ENCODE results near the gene BFSP2. TPM values are rescaled to one million over a fixed set of nuclear protein-coding genes. Genes with fewer than 3 reads are reported as not detected.

The BFSP2 gene
- total and polyA plus RNA-seq, 2 of the 4 experiments (the other 2 are of a cell fraction): not detected

DNA sequence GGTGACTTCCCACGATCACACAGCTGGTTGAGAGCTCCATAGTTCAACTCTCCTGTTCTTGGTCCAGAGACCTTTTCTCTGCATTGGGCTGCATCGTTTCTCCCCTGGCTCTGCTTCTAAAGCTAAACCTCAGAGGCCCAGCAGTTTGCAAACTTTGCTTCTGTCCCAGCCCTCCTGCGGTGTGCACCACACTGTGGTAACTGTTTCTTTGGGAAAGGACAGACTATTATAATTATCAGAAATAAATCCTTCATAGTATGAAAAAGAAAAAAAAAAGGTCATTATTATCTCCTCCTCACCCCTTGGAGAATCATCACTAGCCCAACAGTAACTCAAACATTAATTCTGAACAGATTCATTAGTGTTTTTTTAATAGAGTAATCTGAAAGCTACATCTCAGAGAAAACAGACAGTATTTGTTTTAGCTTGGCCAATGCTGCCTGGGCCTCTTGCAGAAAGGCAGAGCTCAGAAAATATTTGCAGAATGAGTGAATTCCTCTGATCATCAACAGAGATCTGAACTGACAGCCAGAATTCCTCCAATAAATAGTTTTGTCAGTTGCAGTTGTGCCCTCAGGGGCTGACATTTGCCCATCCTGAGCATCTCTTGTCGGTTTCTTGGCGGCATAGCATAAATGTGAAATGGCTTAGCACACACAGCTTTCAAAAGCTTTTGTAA lies 52.9 kb downstream of the BFSP2 start:
- H4K91ac ChIP-seq (ENCODE audit: insufficient read depth, low read depth, low read length): no peak overlapping the region
- H3K4me2 ChIP-seq (ENCODE audit: low read depth, low read length): no peak overlapping the region
- H2BK120ac ChIP-seq (ENCODE audit: low read depth, low read length): no peak overlapping the region
- WGBS, 2 experiments (ENCODE audit: extremely low coverage in 2 of 2, insufficient read length in 1 of 2): no CpG with 5 or more reads among the region's 5 CpGs
- CTCF ChIA-PET: interaction anchor here (0.6 to 1.0 kb wide), 2 partner anchors 12 to 185 kb away, joined by 3 read pairs; no protein-coding TSS in a partner anchor
- no peak overlapping the region for H2AFZ ChIP-seq (replicated peaks; ENCODE audit: low read length, poor library complexity)
- no peak overlapping the region for H2BK15ac ChIP-seq (ENCODE audit: low read depth, low read length)
- no peaks in the 10 kb centered on the region for H3K9me3 ChIP-seq (ENCODE audit: control insufficient read depth, insufficient read depth, low read length)
- no peak overlapping the region for H3K4me3 ChIP-seq (ENCODE audit: insufficient read depth, low read depth, low read length)
- no peaks in the 10 kb centered on the region for H3K79me1 ChIP-seq (ENCODE audit: low read depth in 1 of 2, low read length in 2 of 2)
- TF ChIP-seq MAZ (IDR thresholded peaks at IDR 0.05; ENCODE audit: borderline replicate concordance, low read depth, low read length) (no peak), BHLHE40 (IDR thresholded peaks at IDR 0.05; ENCODE audit: low read depth, low read length) (no peak), CHD1 (IDR thresholded peaks at IDR 0.05; ENCODE audit: low read depth, low read length) (no peak), MAFK (IDR thresholded peaks at IDR 0.05; ENCODE audit: low read depth, low read length) (0 out of 2 replicates have a peak, but pooled peaks have one; percentile 13)
- TF ChIP-seq, protein P1, sequence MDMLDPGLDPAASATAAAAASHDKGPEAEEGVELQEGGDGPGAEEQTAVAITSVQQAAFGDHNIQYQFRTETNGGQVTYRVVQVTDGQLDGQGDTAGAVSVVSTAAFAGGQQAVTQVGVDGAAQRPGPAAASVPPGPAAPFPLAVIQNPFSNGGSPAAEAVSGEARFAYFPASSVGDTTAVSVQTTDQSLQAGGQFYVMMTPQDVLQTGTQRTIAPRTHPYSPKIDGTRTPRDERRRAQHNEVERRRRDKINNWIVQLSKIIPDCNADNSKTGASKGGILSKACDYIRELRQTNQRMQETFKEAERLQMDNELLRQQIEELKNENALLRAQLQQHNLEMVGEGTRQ (IDR thresholded peaks at IDR 0.05; ENCODE audit: low read depth, low read length): no peak
- no peaks in the 10 kb centered on the region for H3K9me1 ChIP-seq (ENCODE audit: insufficient read depth, low read length)
- H3K4me1 ChIP-seq (ENCODE audit: control insufficient read depth, insufficient read depth, low read length): no peaks in the 10 kb centered on the region; the same call in 1 of the 2 replicates
- H3K23ac ChIP-seq (ENCODE audit: low read depth, low read length): no peak overlapping the region
- in situ Hi-C loops (cut with MboI; ENCODE audit: low sequenced_read_pairs): loop anchor here (25.0 kb wide), 1 partner anchor 360 kb away; the partner anchor contains the start of gene SRPRB
- no peak overlapping the region for H3K14ac ChIP-seq (replicated peaks; ENCODE audit: low read depth, low read length)
- H4K20me1 ChIP-seq (ENCODE audit: insufficient read depth, low read length): no peaks in the 10 kb centered on the region
- ATAC-seq (ENCODE audit: low read depth): peak; percentile 83
- H2BK20ac ChIP-seq (ENCODE audit: low read depth, low read length): no peak overlapping the region
- intact Hi-C loops (cut with micrococcal nuclease): loop anchor here (10.0 kb wide), 1 partner anchor 352 kb away; the partner anchor contains the start of gene SRPRB
- no peak overlapping the region for H3K27ac ChIP-seq (ENCODE audit: insufficient read depth, low read length)
- H3K9ac ChIP-seq (ENCODE audit: low read depth, low read length): no peak overlapping the region
- H4K5ac ChIP-seq (ENCODE audit: low read depth, low read length): no peak overlapping the region
- H4K8ac ChIP-seq (ENCODE audit: low read depth in 2 of 2, low read length in 2 of 2): no peak overlapping the region
- no peak overlapping the region for H3K4ac ChIP-seq (ENCODE audit: low read depth, low read length)
- H3K27me3 ChIP-seq (ENCODE audit: control insufficient read depth, insufficient read depth, low read length): peaks cover 16% of the 10 kb centered on the region
- no peak overlapping the region for H2AK5ac ChIP-seq (ENCODE audit: low read depth, low read length)
- H3K36me3 ChIP-seq (ENCODE audit: control insufficient read depth, insufficient read depth, low read length): no peaks in the 10 kb centered on the region
- no peak overlapping the region for H3K18ac ChIP-seq (ENCODE audit: low read depth, low read length)
- POLR2A ChIA-PET (ENCODE audit: unreplicated experiment): no interaction called here
- dilution Hi-C loops (cut with HindIII; ENCODE audit: low sequenced_read_pairs, unreplicated experiment): no loop called here
- H3K56ac ChIP-seq (ENCODE audit: extremely low read depth, insufficient read depth, low read length): no peak overlapping the region
- H2AK9ac ChIP-seq (replicated peaks; ENCODE audit: low read depth, low read length, poor library complexity): no peak overlapping the region
- DNase-seq: no peak
- no peak overlapping the region for H2BK5ac ChIP-seq (ENCODE audit: low read depth, low read length, poor library complexity, severe bottlenecking)
- BruUV-seq (replicated peaks): no TSS peak
